CD4-positive, alpha-beta T cell treated with Interferon gamma for 1 hour (primary cell): ENCODE results near the gene ARFGAP1.
"Not testable (repeated sequence)": the region's sequence is repeated elsewhere in the genome, so short reads cannot be mapped to it uniquely, and the experiment has no call there.

Source experiments
- DNase-seq: peaks from one replicate; pipeline ENCODE4 v3.0.0-alpha.2; 2020

The ARFGAP1 gene

GRCh38 chr20:63322933-63323273 is 50.3 kb downstream of the ARFGAP1 start:
- no peak for DNase-seq

DNA sequence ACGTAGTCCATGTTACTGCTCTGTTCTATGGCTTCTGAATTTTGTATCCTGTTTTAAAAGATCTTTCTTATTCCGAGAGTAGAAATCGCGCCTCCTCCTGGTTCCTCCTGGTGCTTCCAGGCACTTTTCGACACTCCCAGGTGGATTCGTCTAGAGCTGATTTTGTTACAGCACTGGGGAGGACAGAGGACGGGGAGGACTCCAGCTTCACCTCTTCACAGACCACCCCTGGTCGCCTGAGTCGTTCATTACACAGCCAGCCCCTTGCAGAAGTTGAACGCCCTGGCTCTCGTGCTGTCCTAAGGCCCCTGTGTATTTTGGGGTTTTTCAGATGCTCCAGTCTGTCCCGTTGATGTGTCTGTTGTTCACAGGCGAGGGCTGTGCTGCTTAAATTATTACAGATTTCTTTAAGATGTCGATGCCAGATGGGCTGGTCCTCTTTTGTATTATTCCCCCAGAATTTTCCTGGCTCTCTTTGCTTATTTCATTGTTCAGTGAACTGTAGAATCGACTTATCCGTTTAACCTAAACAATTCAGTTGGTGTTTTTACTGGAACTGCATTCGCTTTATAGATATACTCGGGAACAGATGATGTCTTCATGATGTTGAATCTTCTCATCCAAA is 50.9 kb downstream of the ARFGAP1 start:
- no peak for DNase-seq

DNA sequence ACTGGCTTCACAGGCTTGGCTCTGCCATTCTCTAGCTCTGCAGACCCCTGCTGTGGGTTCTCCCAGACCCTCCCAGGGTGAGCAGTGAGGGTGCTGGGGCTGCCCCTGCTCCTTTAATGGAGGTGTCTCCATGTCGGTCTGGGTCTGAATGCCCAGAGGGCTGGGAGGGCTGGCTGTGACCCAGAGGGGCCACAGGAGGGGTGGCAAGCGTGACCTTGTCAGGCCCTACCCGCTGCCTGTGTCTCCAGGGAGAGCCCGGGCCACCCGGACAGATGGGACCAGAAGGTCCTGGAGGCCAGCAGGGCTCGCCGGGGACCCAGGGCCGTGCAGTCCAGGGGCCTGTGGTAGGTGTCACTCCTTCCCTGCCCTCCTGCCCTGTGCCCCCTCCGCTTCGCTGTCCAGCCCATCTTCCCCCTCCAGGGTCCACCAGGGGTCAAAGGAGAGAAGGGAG is 52.4 kb downstream of the ARFGAP1 start:
- no peak for DNase-seq

DNA sequence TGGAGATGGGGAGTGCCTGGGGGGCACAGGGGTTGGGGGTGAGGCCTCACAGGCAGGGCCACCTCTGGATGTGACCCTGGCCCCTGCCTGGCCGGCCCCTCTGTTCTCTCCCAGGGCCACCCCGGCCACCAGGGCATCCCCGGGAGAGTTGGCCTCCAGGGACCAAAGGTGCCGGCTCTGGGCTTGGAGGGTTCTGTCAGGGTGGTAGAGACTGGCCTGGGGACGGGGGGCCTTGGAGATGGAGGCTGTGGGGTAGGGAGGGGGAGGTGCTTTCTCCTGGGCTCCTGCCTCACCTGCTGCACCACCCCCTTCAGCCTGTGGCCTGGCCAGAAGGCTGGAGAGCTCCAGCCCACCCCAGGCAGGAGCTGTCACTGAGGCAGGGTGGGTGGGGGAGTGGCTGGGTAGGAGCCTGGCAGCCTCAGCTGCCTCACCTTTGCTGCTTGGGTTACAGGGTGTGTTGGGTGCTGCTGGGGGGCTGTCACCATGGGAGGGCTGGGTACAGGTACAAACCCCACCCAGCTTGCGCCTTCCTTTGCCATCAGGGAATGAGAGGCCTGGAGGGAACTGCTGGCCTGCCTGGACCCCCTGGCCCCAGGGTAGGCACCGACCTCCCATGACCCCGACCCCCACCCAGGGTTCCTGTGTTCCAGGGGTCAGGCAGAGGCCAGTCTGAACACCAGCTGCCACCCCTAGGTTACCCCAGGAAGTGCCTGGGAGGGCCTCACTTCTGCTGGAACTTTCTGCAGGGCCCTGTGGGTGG is 53.1 kb downstream of the ARFGAP1 start:
- DNase-seq = no peak

GRCh38 chr20:63326314-63327230 is 54.0 kb downstream of the ARFGAP1 start:
- DNase-seq = peak; percentile 12

- no peak for DNase-seq
These were observed 54.7 kb downstream of the ARFGAP1 start for GRCh38 chr20:63327231-63327745.

DNA sequence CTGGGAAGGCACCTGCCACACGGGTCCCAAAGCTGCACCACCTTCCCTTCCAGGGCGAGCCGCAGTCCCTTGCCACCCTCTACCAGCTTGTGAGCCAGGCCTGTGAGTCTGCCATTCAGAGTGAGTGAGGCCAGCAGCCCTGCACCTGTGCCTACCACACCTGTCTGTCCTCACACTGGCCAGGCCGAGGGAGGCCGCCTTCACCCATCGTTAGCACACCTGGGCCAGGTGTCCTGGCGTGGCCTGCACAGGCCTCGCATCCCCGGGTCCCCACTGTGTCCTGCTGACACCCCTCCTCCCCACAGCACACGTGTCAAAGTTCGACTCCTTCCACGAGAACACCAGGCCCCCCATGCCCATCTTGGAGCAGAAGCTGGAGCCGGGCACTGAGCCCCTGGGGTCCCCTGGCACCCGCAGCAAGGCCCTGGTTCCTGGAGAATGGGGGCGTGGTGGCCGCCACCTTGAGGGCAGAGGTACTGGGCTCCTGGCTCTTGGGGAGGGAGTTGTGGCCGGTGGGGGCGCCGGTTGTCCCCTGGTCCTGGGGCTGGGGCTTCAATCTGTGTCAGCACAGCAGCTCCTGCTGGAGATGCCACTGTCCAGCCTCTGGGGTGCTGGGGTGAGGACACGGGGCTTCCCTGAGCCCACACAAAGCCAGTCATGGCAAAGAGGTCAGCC is 55.5 kb downstream of the ARFGAP1 start:
- DNase-seq = no peak

DNA sequence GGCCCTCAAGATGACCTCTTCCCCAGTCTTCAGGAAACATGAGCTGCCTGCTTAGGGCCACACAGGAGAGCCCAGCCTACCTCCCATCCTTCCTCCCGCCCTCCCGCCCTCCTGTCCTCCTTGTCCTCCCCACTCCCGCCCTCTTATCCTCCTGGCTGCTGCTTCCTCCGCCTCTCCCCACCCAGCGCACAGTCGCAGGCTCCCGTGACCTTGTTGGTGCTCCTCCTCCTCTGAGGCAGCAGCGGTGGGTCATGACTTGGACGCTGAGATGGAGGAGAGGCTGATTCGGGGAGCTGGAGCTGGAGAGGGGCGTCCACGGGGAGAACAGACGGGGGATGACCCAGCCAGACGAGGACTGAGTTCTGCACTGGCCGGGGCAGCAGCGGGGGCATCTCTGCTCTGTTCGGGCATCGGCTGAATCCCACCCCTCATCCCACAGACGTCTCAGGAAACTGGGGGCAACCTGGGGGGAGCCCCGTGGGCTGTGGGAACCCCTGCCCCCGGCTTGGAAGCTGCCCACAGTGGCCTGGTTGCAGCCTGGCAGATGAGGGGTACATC is 56.2 kb downstream of the ARFGAP1 start:
- no peak for DNase-seq

GRCh38 chr20:63329331-63330083 is 56.9 kb downstream of the ARFGAP1 start:
- DNase-seq = no peak

DNA sequence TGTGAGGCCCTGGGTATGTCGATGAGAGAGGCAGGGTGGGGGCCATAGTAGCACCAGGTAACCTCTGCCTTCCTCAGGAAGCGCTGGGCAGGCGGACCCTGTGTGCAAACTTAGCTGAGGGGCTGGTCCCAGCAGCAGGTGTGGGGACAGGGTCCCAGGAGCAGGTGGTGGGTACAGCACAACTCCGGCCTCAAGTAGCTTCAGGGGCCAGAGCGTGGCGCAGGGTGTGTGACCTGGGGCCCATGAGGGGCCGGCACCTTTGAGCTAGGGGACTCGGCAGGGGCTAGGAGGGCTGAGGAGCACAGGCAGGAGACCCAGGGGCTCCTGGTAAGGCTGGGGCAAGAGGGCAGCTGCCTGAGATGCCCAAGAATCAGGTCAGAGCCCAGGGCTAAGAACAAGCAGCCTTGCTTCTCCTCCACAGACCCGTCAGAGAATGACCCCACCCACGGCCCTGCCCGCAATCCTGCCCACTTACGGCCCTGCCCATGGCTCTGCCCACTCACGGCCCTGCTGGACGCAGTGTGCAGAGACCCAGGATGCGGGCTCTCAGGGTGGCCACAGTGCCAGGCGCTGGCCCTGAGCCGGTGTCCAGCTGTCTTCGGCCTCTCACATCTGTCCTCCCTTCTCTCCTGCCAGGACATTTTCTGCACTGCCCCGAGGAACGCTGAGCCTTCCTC is 57.6 kb downstream of the ARFGAP1 start:
- no peak for DNase-seq

DNA sequence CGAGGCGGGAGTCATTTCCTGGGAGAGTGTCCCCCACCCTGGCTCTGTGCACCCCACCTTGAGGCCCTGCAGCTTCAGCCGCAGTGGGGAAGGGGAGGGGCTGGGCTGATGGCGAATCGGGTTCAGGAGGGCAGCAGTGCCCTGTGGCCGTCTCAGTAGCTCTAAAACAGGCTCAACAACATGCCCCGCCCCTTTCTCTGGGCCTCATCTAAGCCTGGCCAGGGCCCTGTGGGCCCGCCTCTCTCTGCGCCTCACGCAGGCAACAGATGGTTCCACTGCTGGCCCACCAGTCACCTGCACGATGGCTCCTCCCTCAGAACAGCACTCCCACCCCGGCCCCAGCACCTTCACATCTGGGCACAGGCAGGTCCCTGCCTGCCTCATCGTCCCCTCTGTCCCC is 58.3 kb downstream of the ARFGAP1 start:
- DNase-seq = no peak

DNA sequence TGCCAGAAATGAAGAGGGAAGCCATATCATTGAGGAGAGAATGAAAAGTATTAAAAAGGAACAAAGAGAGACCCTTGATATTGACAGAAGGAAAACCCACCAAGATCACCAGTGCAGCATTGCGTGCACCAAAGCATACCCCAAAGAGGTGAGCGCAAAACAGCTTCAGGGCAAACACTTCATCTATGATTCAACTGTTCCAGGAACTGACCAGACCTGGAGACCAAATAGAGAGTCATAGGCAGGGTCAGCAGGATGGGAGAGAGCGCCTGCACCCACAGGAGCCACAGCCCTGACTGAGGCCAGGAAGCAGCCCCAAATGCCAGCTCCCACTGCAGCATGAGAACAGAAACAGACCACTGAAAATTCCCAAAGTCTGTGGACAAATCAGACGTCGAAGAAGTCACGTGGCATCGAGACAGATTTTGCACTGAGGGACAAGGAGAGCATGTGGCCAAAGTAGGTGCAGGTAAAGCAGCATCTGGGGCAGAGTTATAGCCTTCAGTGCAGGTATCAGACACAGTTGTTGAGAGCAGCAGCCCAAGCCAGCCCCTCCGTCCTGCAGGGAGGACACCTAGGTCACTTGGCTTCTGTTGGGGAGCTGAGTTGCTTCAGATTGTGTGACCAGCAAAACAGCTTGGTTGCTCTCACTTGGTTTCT is 59.3 kb downstream of the ARFGAP1 start:
- DNase-seq = no peak

DNA sequence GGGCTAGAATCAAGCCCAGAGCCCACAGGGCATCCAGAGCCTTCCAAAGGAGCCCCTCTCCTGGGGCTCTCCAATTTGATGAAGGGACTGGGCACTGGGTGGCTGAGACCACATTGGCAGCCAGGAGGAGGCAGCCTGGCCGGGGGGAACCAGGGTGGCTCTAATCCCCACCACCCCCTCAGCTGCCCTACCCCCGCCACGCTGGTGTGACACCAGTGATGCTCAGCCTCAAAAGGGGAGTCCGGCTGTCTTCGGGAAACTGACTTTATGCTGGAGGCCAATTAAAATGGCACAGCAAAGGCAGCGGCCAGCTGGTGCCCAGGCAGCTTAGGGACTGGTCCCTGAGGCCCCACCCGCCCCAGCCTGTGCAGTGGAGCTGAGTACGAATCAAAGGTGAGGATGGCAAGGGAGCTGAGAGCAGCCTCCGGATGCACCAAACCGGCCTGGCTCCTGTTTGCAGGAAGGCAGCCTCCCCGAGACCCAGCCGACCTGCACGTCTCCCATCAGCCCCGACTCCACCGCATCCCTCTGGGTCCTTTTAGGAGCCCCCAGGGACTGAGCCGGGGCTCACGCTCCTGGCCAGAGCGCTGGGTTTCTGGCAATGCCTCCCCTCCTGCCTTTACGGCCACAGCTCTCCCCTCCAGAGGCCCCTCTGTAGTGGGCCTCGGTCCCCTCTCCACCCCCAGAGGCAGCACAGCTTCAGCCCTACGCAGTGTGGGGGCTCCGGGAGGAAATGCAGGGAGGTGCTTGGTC is 60.1 kb downstream of the ARFGAP1 start:
- DNase-seq = no peak

DNA sequence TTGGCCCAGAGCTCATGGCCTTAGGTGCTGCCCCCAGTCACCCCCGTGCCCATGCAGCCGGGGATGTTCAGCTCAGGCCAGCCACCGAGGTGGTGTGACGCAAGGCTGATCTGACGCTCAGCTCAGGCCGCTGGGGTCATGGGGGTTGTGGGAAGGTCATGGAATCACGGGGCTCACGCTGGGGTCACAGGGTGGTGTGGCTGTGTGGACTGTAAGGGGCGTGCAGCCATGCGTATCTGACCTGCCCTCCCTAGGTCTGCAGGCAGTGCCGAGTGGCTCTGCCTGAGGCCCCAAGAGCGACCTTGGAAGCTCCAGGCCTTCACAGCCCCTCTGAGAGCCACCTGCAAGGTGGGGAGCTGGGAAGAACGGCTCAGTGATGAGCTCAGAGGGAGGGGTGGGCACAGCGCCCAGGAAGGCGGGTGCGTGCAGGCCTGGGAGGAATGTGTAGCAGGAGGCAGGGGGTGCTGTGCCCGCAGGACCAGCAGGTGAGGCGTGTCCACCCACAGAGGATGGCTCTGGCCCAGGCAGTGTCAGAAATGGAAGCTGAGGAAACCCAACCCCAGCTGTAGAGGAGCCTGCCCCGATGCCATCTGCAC is 60.7 kb downstream of the ARFGAP1 start:
- DNase-seq = no peak

- DNase-seq = no peak
These were observed 61.7 kb downstream of the ARFGAP1 start for GRCh38 chr20:63334356-63334755.

DNA sequence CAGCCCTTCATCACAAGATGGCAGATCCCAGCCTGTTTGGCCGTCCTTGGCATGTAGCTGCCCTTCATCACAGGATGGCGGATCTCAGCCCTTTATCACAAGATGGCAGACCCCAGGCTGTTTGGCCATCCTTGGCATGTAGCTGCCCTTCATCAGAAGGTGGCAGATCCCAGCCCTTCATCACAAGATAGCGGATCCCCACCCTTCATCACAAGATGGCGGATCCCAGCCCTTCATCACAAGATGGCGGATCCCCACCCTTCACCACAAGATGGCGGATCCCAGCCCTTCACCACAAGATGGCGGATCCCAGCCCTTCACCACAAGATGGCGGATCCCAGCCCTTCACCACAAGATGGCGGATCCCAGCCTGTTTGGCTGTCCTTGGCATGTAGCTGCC is 62.4 kb downstream of the ARFGAP1 start:
- not testable (repeated sequence) for DNase-seq

DNA sequence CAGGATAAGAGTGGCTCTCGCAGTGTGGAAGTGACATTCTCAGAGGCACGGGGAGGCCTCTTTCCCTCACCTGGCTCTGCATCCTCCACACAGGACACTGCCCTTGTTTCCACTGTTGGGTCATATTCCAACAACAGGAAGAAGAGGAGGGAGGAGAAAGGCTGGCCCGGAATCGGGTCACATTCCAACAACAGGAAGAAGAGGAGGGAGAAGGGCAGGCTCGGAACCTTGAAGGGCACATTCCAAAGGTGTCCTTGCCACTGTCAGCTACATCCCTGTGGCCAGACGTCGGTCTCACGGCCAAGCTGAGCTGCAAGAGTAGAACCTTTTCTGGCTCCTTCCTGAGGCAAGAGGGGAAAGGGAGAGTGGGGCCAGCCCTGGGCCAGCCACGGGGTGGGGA is 63.1 kb downstream of the ARFGAP1 start:
- no peak for DNase-seq

DNA sequence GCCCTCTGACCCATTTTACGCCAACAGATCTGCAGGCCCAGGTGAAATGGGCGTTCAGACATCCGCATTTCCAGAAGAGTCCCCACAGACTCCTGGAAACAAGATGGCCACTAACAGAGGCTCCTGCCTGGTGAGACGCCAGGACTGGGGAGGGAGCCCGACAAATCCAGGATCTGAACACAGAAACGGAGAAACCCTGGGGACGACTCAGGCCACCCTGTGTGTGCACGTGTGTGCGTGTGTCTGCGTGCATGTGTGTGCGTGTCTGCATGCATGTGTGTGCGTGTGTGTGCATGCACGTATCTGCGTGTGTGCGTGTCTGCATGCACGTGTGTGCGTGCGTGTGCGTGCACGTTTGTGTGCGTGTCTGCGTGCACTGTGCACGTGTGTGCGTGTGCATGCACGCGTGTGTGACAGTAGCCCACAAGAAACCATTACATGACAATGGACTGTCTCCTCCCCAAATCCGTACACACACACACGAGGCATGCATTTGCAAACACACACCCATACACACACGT is 63.7 kb downstream of the ARFGAP1 start:
- no peak for DNase-seq

DNA sequence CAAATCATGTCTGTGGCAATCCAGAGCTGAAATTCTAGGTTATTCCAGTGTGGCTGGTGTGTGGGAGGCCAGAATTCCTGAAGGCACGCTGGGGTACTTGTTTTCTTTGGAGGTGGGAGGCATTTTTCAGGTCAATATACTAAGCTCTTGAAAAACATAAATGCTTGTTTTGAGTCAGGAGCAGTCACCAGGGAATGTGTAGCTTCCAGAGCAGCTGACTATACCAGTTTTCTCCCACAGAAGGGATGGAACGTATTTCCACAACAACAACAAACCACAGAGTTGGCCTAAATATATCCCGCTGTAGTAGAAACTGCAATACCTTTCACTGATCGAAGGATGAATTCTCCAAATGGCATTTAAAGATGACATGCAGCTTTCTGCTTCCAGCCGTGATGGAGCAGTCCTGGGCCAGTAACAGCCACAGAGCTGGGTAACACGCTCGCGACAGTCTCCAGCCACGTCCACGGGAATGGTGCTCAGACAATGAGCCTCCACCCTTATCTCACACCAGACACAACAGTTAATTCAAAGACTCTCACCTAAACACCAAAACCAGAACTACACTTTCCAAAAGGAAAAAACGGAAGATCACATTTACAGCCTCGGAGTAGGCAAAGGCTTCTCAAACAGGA is 65.3 kb downstream of the ARFGAP1 start:
- DNase-seq = no peak
